SK-N-SH (cell line): Measurements from ENCODE around the gene MAP1A. TPM values are rescaled to one million over a fixed set of nuclear protein-coding genes. Genes with fewer than 3 reads are reported as not detected.

Source experiments
- CTCF ChIA-PET: fragments of 300-600, 350-600 bp; formaldehyde crosslinking; extraction: SDS; loops from one replicate; lab custom pipeline; 2021; lab: Yijun Ruan, JAX
- POLR2A ChIA-PET: fragments of 350-600 bp; sonication (Branson Sonifier 250); formaldehyde crosslinking; extraction: SDS; loops from one replicate; lab custom pipeline; 2020; ENCODE audit warnings: antibody characterized with exemption, inconsistent platforms; lab: Yijun Ruan, JAX
- DNase-seq: peaks from one replicate; pipeline ENCODE4 v3.0.0; 2012
- H2AFZ ChIP-seq: fragments of 200-600 bp; sonication (generic); 2 replicates; pipeline ENCODE4 v1.8.1; 2016; ENCODE audit warnings: antibody characterized with exemption, mild to moderate bottlenecking, low read depth
- H3F3A ChIP-seq: fragments of 200-600 bp; sonication (generic); replicated peaks from 2 replicates; pipeline ENCODE3; 2016; ENCODE audit warnings: antibody characterized with exemption, mild to moderate bottlenecking; ENCODE audit not compliant: insufficient read depth
- H3K27ac ChIP-seq, 2 experiments: fragments of 200-500 bp in 1 of 2; fragments of 200-600 bp in 1 of 2; sonication (Bioruptor generic) in 1 of 2; sonication (generic), shearing (Covaris generic) in 1 of 2; 2 replicates each; pipeline versions ENCODE4 v1.5.1 to v1.6.1; 2014 to 2016; ENCODE audit warnings: low read depth in 2 of 2, inconsistent platforms in 1 of 2, low read length in 1 of 2, mild to moderate bottlenecking in 1 of 2, mixed read lengths in 1 of 2
- H3K27me3 ChIP-seq: fragments of 200-600 bp; sonication (generic), shearing (Covaris generic); 2 replicates; pipeline ENCODE4 v1.6.1; 2016; ENCODE audit warnings: mixed run types; ENCODE audit not compliant: insufficient read depth
- H3K36me3 ChIP-seq, 2 experiments: fragments of 200-500 bp in 1 of 2; fragments of 200-600 bp in 1 of 2; sonication (Bioruptor generic) in 1 of 2; sonication (generic) in 1 of 2; replicated peaks in 1 of 2; 2 replicates each; pipeline versions ENCODE3 to v1.5.1; 2014 to 2016; ENCODE audit warnings: low read length in 1 of 2, mild to moderate bottlenecking in 1 of 2; ENCODE audit not compliant: insufficient read depth in 2 of 2, control insufficient read depth in 1 of 2
- H3K4me1 ChIP-seq, 2 experiments: fragments of 200-500 bp in 1 of 2; fragments of 200-600 bp in 1 of 2; sonication (Bioruptor generic) in 1 of 2; sonication (generic), shearing (Covaris generic) in 1 of 2; 2 replicates each; pipeline versions ENCODE4 v1.5.1 to v1.6.1; 2014 to 2016; ENCODE audit warnings: low read depth in 1 of 2, low read length in 1 of 2, mixed run types in 1 of 2; ENCODE audit not compliant: insufficient read depth in 2 of 2, control insufficient read depth in 1 of 2
- H3K4me2 ChIP-seq: fragments of 200-600 bp; sonication (generic), shearing (Covaris generic); 2 replicates; pipeline ENCODE4 v1.6.1; 2017; ENCODE audit warnings: mixed run types
- H3K4me3 ChIP-seq, 2 experiments: fragments of 200-500 bp in 1 of 2; fragments of 200-600 bp in 1 of 2; sonication (Bioruptor generic) in 1 of 2; sonication (generic), shearing (Covaris generic) in 1 of 2; 2 replicates each; pipeline versions ENCODE4 v1.5.1 to v1.8.1; 2014 to 2016; ENCODE audit warnings: low read depth in 2 of 2, inconsistent platforms in 1 of 2, low read length in 1 of 2, mild to moderate bottlenecking in 1 of 2, mixed read lengths in 1 of 2, moderate library complexity in 1 of 2
- H3K79me2 ChIP-seq: fragments of 200-600 bp; sonication (generic); 2 replicates; pipeline ENCODE4 v1.8.1; 2017; ENCODE audit warnings: mild to moderate bottlenecking; ENCODE audit not compliant: insufficient read depth
- H3K9ac ChIP-seq: fragments of 200-600 bp; sonication (generic); 2 replicates; pipeline ENCODE4 v1.6.1; 2017; ENCODE audit warnings: mixed run types
- H3K9me2 ChIP-seq: fragments of 200-600 bp; sonication (generic); 2 replicates; pipeline ENCODE4 v1.6.1; 2017; ENCODE audit warnings: mixed run types
- H3K9me3 ChIP-seq: fragments of 200-600 bp; sonication (generic); 2 replicates; pipeline ENCODE4 v1.6.1; 2017; ENCODE audit warnings: mixed run types, mild to moderate bottlenecking, moderate library complexity
- H4K20me1 ChIP-seq: fragments of 200-600 bp; sonication (generic); 2 replicates; pipeline ENCODE4 v1.6.1; 2017; ENCODE audit warnings: mild to moderate bottlenecking, mixed run types; ENCODE audit not compliant: insufficient read depth
- EZH2phosphoT487 ChIP-seq: fragments of 200-600 bp; sonication (generic); IDR thresholded peaks from 2 replicates; pipeline ENCODE4 v1.6.1; 2017; ENCODE audit warnings: low read depth, mixed run types, mild to moderate bottlenecking, antibody characterized with exemption, moderate library complexity, borderline replicate concordance
- MEF2A ChIP-seq: IDR thresholded peaks from 2 replicates; pipeline ENCODE4 v1.4.0; 2012; ENCODE audit warnings: low read depth, borderline replicate concordance
- POLR2AphosphoS5 ChIP-seq: IDR thresholded peaks from 2 replicates; pipeline ENCODE4 v1.6.1; 2012; ENCODE audit warnings: low read depth, low read length
- RAD21 ChIP-seq: IDR thresholded peaks from 2 replicates; pipeline ENCODE4 v1.6.1; 2012; ENCODE audit warnings: mild to moderate bottlenecking, low read length
- RCOR1 ChIP-seq: fragments of 150-350 bp; IDR thresholded peaks from 2 replicates; pipeline ENCODE4 v1.6.1; 2017; ENCODE audit warnings: antibody characterized with exemption, low read length
- RXRA ChIP-seq: IDR thresholded peaks from 2 replicates; pipeline ENCODE4 v1.4.0; 2012; ENCODE audit warnings: low read depth, mild to moderate bottlenecking, borderline replicate concordance
- SMC3 ChIP-seq: IDR thresholded peaks from 2 replicates; pipeline ENCODE4 v1.6.1; 2012; ENCODE audit warnings: low read depth, low read length, improper control_type of control experiment
- TAF1 ChIP-seq: IDR thresholded peaks from 2 replicates; pipeline ENCODE4 v1.6.1; 2012; ENCODE audit warnings: low read depth, mild to moderate bottlenecking, low read length, moderate library complexity, borderline replicate concordance
- WGBS: methylation state at CpG from one replicate; pipeline ENCODE4 v1.1.6; 2017; ENCODE audit warnings: low lambda C conversion rate; 5-methylcytosine and 5-hydroxymethylcytosine counted together
- polyA plus RNA-seq, 3 experiments: library from polyadenylated mRNA; depleted of rRNA; stranded (reverse); fragments of >200 nt; gene quantifications; 2 replicates each; pipeline ENCODE4 v1.2.3, GENCODE V29; 2012
- TF ChIP-seq, protein P1 (sequence below): IDR thresholded peaks from 2 replicates; pipeline ENCODE4 v1.4.0; 2012; ENCODE audit warnings: low read depth, borderline replicate concordance
- TF ChIP-seq, protein P2 (sequence below): fragments of 200-600 bp; sonication (generic); IDR thresholded peaks from 2 replicates; pipeline ENCODE4 v1.6.1; 2017; ENCODE audit warnings: antibody characterized with exemption, mild to moderate bottlenecking, moderate library complexity
- TF ChIP-seq, protein P3 (sequence below): IDR thresholded peaks from 2 replicates; pipeline ENCODE4 v1.4.0; 2012; ENCODE audit warnings: low read depth, borderline replicate concordance
- TF ChIP-seq, protein P4 (sequence below): fragments of 150-350 bp; IDR thresholded peaks from 2 replicates; pipeline ENCODE4 v1.6.1; 2017; ENCODE audit warnings: antibody characterized with exemption, low read length, low read depth, borderline replicate concordance

The MAP1A gene
- polyA plus RNA-seq, 1 of the 3 experiments (the other 2 are of a cell fraction), result 6.0 TPM

DNA sequence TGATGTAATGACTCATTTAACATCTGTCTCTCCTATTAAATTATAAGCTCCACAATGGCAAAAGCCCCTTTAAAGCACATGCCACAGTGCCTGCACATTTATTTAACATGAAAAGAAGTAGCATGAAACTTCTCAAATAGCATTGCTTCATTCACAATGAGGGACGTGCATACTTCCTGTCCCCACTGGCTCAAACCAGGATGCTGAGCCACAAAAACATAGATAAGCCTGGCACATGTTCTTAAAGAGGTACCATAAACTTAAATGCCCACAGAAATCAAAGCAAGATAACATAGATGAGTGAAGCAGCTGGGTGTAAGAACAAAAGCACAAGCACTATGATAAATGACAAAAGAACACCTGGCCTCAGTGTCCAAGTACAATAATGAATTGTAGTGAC, 28.2 kb upstream of the MAP1A start:
- H3F3A ChIP-seq, result peaks cover 6% of the 10 kb centered on the region
- no peak overlapping the region for H2AFZ ChIP-seq
- TF ChIP-seq MEF2A, result no peak
- no peak for TF ChIP-seq POLR2AphosphoS5
- TF ChIP-seq, protein P1, sequence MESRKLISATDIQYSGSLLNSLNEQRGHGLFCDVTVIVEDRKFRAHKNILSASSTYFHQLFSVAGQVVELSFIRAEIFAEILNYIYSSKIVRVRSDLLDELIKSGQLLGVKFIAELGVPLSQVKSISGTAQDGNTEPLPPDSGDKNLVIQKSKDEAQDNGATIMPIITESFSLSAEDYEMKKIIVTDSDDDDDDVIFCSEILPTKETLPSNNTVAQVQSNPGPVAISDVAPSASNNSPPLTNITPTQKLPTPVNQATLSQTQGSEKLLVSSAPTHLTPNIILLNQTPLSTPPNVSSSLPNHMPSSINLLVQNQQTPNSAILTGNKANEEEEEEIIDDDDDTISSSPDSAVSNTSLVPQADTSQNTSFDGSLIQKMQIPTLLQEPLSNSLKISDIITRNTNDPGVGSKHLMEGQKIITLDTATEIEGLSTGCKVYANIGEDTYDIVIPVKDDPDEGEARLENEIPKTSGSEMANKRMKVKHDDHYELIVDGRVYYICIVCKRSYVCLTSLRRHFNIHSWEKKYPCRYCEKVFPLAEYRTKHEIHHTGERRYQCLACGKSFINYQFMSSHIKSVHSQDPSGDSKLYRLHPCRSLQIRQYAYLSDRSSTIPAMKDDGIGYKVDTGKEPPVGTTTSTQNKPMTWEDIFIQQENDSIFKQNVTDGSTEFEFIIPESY, result no peak
- no peak for TF ChIP-seq TAF1
- TF ChIP-seq RAD21, result no peak
- no peak for TF ChIP-seq EZH2phosphoT487
- TF ChIP-seq, all 33 proteins: peak for 0
- Histone ChIP-seq H3K4me1 (peaks cover 3 to 4% of the 10 kb centered on the region in 2 experiments; a peak in 2 of 4 replicates), H3K79me2 (peaks cover 58% of the 10 kb centered on the region), H4K20me1 (no peaks in the 10 kb centered on the region; the same call in 1 of the 2 replicates), H3K9ac (no peak overlapping the region), H3K36me3 (peaks cover 28 to 65% of the 10 kb centered on the region in 2 experiments), H3K4me3 (no peak overlapping the region), H3K4me2 (no peak overlapping the region), H3K9me3 (no peaks in the 10 kb centered on the region), H3K9me2 (no peaks in the 10 kb centered on the region), H3K27me3 (no peaks in the 10 kb centered on the region), H3K27ac (no peak overlapping the region)
- ChIA-PET CTCF (interaction anchor here (0.7 to 6.5 kb wide), 4 partner anchors 22 to 49 kb away, joined by 3 to 42 read pairs (median 20); no protein-coding TSS in a partner anchor), POLR2A (interaction anchor here (1.2 kb wide), 1 partner anchor 21 kb away, joined by 4 read pairs; no protein-coding TSS in a partner anchor)
- 70% methylated on average over 1 of the region's 1 CpG for WGBS
- no peak for DNase-seq

DNA sequence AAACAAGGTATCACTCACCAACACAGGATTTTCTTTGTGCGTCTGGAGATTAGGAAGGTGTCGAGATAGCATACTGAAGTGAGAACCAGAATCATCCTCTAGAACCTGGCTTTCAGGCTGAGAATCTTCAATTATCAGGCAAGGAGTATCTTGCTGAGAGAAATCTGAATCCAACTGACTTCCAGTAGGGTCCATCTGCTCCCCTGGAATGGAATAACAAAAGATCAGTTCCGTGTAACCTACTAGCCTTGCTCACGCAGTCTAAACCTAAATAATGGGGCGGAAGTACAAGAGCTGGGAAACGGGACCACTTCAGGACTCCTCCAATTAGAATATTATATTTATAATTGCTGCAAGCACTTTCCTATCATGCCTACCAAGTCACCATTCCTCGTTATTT, 25.1 kb upstream of the MAP1A start:
- peaks cover 3 to 4% of the 10 kb centered on the region in 2 experiments; a peak in 2 of 4 replicates for H3K4me1 ChIP-seq
- WGBS, result 4% methylated on average over 7 of the region's 7 CpGs
- no peaks in the 10 kb centered on the region; the same call in 1 of the 2 replicates for H4K20me1 ChIP-seq
- peaks cover 21 to 47% of the 10 kb centered on the region in 2 experiments for H3K36me3 ChIP-seq
- peak overlapping the region; percentile 80 for H3K9ac ChIP-seq
- H2AFZ ChIP-seq, result no peak overlapping the region
- H3K9me2 ChIP-seq, result no peaks in the 10 kb centered on the region
- ChIA-PET CTCF (interaction anchor here (3.3 to 6.5 kb wide), 2 partner anchors 19 to 23 kb away, joined by 19 to 42 read pairs; no protein-coding TSS in a partner anchor), POLR2A (interaction anchor here (1.0 to 3.0 kb wide), 2 partner anchors 19 to 129 kb away, joined by 3 to 32 read pairs; no protein-coding TSS in a partner anchor)
- no peaks in the 10 kb centered on the region for H3K27me3 ChIP-seq
- TF ChIP-seq SMC3 (no peak), RXRA (no peak), RCOR1 (no peak)
- TF ChIP-seq, protein P2, sequence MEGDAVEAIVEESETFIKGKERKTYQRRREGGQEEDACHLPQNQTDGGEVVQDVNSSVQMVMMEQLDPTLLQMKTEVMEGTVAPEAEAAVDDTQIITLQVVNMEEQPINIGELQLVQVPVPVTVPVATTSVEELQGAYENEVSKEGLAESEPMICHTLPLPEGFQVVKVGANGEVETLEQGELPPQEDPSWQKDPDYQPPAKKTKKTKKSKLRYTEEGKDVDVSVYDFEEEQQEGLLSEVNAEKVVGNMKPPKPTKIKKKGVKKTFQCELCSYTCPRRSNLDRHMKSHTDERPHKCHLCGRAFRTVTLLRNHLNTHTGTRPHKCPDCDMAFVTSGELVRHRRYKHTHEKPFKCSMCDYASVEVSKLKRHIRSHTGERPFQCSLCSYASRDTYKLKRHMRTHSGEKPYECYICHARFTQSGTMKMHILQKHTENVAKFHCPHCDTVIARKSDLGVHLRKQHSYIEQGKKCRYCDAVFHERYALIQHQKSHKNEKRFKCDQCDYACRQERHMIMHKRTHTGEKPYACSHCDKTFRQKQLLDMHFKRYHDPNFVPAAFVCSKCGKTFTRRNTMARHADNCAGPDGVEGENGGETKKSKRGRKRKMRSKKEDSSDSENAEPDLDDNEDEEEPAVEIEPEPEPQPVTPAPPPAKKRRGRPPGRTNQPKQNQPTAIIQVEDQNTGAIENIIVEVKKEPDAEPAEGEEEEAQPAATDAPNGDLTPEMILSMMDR, result no peak
- TF ChIP-seq, protein P3, sequence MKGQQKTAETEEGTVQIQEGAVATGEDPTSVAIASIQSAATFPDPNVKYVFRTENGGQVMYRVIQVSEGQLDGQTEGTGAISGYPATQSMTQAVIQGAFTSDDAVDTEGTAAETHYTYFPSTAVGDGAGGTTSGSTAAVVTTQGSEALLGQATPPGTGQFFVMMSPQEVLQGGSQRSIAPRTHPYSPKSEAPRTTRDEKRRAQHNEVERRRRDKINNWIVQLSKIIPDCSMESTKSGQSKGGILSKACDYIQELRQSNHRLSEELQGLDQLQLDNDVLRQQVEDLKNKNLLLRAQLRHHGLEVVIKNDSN, result no peak
- TF ChIP-seq, protein P4, sequence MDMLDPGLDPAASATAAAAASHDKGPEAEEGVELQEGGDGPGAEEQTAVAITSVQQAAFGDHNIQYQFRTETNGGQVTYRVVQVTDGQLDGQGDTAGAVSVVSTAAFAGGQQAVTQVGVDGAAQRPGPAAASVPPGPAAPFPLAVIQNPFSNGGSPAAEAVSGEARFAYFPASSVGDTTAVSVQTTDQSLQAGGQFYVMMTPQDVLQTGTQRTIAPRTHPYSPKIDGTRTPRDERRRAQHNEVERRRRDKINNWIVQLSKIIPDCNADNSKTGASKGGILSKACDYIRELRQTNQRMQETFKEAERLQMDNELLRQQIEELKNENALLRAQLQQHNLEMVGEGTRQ, result no peak
- H3K4me2 ChIP-seq, result peak overlapping the region; percentile 82
- H3F3A ChIP-seq, result no peaks in the 10 kb centered on the region
- peak overlapping the region; percentile 75 to 86; a peak in 3 of 4 replicates for H3K27ac ChIP-seq
- H3K9me3 ChIP-seq, result no peaks in the 10 kb centered on the region
- peaks cover 51% of the 10 kb centered on the region for H3K79me2 ChIP-seq
- DNase-seq, result no peak
- H3K4me3 ChIP-seq, result peak overlapping the region; percentile 70 to 83
